DMS114 treated with DMSO at 0.1 percent for 48 hours (cell line): Measurements from ENCODE around the gene GRIN2C.

Source experiments
- DNase-seq: peaks from one replicate; lab custom pipeline; 2025; ENCODE audit not compliant: unreplicated experiment; lab: John Stamatoyannopoulos, UW

The GRIN2C gene

DNA sequence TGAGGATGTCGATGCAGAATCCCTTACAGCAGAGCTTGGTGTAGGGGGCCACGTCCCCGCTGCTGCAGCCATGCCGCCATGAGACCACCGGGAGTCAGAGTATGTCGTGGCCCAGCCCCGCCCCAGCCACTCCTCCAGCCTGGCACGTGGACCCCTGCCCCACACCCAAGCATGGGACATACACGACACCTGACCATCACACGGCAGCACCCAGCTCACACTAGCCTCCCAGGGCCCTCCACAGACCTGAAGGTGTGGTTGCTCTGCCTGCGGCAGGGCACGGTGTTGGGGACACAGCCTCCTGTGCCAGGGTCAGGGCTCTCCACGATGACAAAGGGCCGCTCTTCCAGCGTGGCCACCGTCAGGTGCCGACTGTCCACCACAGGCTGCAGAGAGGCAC lies 9.4 kb downstream of the GRIN2C start:
- no peak for DNase-seq

DNA sequence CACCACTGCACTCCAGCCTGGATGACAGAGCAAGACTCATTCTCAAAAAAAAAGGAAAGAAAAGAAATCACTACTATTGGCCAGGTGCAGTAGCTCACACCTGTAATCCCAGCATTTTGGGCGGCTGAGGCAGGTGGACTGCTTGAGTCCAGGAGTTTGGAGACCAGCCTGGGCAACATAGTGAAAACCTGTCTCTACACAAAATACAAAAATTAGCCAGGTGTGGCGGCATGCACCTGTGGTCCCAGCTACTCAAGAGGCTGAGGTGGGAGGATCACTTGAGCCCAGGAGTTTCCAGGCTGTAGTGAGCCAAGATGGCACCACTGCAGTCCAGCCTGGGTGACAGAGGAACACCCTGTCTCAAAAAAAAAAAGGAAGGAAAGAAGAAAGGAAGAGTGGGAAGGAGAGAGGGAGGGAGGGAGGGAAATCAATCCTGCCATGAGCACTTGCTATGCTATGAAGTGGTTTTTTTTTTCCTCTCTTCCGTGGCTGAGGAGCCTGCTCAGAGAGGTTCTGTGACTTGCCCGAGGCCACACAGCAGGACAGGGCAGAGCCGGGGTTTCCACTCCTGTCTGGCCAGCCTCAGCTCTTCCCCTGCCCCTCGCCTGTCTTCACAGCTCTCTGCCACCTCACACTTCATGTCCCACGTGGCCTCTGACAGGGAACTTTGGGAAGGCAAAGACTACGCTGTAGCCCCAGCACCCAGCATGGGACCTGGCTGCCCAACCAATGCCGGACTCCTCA lies 10.9 kb downstream of the GRIN2C start:
- no peak for DNase-seq

GRCh38 chr17:74846621-74847020 lies 13.1 kb downstream of the GRIN2C start:
- DNase-seq = no peak

- DNase-seq = no peak
These were observed 16.4 kb downstream of the GRIN2C start for GRCh38 chr17:74843352-74843627.

DNA sequence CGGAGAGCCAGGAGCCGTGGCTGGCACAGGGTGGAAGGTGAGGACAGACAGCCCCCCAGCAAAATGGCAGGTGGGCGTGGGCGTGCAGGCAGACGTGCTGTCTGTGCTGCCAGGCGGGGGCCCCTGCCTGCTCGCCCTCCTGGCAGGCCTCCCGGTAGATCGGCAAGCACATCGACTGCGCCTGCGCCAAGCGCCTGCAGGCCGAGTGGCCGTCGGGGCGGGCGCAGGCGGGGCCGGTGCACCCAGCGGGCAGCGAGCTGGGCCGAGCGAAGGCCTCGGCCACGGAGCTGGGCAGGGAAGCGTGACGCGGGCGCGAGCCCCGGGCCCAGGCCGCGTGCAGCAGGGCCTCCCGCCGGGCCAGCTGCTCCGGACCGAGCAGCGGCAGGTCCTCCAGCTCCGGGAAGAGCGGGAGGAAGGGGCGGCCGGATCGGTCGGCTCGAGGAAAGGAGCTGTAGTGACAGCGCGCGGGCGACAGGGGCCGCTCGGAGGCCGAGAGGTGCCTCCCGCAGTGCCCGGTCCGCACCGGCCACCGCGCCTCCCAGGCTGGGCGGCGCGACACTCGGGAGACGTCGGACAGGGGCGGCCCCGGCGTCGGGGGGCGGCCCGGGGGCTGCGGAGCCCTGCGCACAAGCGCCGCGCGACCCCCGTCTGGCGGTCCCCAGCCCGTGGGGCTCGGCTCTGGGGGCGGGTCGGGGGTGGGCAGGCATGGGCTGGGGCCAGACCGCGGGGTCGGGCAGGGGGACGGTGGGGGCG lies 16.9 kb downstream of the GRIN2C start:
- no peak for DNase-seq

DNA sequence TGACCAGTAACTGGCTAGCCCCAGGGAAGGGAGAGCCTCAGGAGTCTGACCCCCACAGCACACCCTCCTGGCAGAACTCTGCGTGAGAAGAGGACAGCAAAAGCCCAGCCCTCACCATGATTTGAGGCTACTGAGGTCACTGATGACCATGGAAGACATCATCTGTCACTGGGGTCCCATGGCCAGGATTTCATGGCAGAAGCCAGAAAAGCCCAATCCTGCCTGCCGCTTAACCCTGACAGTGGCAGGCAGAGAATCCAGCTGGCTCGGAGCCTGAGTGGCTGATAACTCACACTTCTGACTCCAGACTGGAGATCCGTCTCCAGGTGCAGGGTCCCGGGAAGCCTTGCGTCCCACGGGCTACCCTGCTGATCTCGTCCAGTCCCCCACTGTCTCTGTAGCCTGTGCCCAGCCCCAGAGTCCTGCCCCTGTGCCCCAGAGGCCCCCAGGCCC lies 17.5 kb downstream of the GRIN2C start:
- DNase-seq = no peak

DNA sequence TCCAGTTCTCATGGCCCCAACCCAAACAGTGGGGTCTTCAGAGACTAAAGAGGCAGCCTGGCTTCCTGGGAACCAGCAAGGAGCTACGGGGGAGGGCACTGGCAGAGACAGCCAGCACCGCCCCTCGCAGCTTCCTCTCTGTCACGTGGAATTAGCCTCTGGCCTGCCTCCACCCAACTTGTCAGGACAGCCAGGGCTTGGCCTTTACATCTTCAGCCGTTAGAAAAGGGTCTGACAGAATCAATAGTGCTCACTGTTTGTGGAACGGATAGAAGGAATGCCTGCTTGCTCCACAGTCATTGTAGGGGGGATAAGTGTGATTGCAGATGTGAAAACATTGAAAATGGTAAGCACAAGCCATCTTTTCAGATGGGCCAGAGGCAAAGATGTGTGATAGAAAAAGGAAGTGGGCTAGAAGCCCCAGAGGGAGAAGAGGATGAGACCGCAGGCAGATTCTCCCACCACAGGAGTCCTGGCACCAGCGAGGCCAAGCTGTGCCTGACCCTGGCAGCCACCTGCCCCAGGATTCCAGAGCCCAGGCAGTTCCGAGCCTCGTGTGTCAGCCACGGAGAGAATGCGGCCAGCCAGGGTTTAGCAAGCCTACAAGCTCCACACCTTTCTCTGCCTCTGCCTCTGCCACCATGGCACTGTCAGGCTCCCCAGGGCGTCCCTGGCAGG lies 18.6 kb downstream of the GRIN2C start:
- no peak for DNase-seq

DNA sequence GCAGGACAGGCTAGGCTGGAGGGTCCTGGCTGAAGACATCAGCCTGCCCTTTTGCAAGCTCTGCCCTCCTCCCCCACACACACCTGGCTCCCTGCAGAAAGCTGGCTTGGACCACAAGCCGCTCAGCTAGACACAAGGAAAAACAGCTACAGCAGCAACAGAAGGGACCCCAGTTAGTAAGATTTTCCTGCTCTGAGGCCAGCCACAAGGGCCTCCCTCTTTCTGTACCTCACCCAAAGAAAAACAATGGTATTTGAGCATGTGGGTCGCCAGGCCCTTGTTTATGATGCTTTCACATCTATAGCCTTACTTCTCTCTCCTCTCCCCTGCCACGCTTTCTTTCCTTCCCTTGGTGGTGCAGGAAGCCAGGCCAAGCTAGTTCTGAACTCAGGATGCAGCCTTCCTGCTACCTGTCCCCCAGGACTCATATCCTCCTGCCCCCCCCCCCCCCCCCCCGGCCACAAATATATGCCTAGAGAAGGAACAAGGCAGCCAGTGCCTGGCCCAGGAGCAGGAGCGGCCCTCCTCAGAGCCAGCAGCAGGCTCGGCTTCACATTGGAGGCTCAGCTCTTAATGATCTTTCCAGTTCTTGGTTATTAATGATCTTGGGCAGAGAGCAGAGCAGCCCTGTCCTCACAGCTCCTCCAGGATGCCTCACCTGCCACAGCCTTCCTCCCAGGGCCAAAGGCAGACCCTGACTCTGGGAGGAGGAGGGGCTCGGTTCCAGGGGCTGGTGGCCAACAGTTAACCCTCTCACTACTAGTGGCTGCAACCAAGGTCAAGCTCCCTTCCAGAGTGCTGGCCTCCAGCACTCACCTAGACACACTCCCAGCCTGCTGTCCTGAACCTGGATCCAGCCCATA lies 19.5 kb downstream of the GRIN2C start:
- no peak for DNase-seq

- DNase-seq = no peak
These were observed 21.4 kb downstream of the GRIN2C start for GRCh38 chr17:74838274-74838673.

GRCh38 chr17:74836691-74837467 lies 22.8 kb downstream of the GRIN2C start:
- no peak for DNase-seq

DNA sequence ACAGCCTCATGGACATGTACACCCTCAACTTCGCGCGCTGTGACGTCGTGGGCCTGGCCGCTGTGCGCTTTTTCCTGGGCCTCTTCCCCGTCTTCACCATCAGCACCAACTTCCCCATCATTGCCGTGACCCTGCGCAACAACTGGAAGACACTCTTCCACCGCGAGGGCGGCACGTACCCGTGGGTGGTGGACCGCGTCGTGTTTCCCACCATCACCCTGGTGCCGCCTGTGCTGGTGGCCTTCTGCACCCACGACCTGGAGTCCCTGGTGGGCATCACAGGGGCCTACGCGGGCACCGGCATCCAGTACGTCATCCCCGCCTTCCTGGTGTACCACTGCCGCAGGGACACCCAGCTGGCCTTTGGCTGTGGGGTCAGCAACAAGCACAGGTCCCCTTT lies 23.5 kb downstream of the GRIN2C start:
- DNase-seq = no peak

GRCh38 chr17:74833501-74834377 lies 25.9 kb downstream of the GRIN2C start:
- no peak for DNase-seq

- DNase-seq = no peak
These were observed 27.3 kb downstream of the GRIN2C start for GRCh38 chr17:74832421-74832820.

- no peak for DNase-seq
These were observed 28.1 kb downstream of the GRIN2C start for GRCh38 chr17:74831444-74832146.

- DNase-seq = no peak
These were observed 28.8 kb downstream of the GRIN2C start for GRCh38 chr17:74830861-74831260.

GRCh38 chr17:74827800-74828199 lies 31.9 kb downstream of the GRIN2C start:
- no peak for DNase-seq

GRCh38 chr17:74825952-74826719 lies 33.5 kb downstream of the GRIN2C start:
- DNase-seq = no peak

DNA sequence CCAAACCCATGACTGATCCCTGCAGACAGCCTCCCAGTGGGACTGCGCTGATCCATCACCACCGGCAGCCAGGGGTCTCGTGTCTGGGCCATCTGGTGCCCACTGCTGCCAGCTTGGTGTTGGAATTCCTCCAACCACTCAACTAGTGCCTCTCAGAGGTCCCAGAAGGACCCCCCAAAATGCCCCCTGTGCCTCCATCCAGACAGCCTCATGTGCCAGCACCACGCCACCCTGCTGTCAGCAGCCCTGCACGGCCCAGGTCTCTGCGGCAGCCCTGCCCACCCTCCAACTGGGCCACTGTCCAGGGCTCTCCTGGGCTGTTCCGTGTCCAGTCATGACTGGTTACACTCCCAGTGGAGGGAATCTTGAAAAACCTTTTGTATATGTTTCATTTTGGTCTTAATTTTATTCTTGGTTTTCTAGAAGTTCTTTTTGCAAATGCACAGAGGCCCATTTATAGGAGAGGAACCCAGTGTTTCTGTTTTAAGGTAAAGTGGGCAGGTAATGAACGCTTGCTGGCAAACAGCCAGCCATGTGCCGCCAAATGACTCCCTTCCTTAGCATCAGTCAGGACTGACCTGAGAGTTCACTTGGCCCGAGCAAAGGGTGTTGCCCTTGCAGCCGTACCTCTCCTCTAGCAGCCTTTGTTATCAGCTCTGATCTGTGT lies 34.6 kb downstream of the GRIN2C start:
- no peak for DNase-seq
